ENCODE data around the gene BRD9.

DNA sequence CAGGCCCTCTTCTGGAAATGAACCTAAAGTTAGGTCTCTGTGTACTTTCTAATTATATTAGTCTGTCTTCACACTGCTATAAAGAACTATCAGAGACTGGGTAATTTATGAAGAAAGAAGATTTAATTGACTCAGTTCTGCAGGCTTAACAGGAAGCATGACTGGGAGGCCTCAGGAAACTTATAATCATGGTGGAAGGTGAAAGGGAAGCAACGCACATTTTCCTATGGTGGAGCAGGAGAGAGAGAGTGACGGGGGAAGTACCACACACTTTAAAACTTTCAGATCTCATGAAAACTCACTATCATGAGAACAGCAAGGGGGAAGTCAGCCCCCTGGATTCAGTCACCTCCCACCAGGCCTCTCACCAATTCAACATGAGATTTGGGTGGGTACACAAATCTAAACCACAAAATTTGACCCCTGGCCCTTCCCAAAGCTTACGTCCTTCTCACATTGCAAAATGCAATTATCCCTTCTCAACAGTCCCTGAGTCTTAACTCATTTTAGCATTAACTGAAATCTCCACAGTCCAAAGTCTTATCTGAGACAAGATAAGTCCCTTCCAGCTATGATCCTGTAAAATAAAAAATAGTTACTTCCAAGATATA, 40.8 kb upstream of the BRD9 start:
- TF ChIP-seq, protein P1, sequence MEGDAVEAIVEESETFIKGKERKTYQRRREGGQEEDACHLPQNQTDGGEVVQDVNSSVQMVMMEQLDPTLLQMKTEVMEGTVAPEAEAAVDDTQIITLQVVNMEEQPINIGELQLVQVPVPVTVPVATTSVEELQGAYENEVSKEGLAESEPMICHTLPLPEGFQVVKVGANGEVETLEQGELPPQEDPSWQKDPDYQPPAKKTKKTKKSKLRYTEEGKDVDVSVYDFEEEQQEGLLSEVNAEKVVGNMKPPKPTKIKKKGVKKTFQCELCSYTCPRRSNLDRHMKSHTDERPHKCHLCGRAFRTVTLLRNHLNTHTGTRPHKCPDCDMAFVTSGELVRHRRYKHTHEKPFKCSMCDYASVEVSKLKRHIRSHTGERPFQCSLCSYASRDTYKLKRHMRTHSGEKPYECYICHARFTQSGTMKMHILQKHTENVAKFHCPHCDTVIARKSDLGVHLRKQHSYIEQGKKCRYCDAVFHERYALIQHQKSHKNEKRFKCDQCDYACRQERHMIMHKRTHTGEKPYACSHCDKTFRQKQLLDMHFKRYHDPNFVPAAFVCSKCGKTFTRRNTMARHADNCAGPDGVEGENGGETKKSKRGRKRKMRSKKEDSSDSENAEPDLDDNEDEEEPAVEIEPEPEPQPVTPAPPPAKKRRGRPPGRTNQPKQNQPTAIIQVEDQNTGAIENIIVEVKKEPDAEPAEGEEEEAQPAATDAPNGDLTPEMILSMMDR (IDR thresholded peaks at IDR 0.05; ENCODE audit: low read depth, low read length) = no peak
- TF ChIP-seq EZH2phosphoT487 (IDR thresholded peaks at IDR 0.05; ENCODE audit: low read depth) = no peak
